DMS153 treated with DMSO at 0.1 percent for 48 hours (cell line): ENCODE results near the gene CYCS.
"Not testable (repeated sequence)": the region's sequence is repeated elsewhere in the genome, so short reads cannot be mapped to it uniquely, and the experiment has no call there.

Experiments
- DNase-seq: peaks from one replicate; lab custom pipeline; 2025; ENCODE audit not compliant: unreplicated experiment; lab: John Stamatoyannopoulos, UW

Gene CYCS

GRCh38 chr7:25119102-25119501 lies 6.0 kb downstream of the CYCS start:
- DNase-seq: no peak

DNA sequence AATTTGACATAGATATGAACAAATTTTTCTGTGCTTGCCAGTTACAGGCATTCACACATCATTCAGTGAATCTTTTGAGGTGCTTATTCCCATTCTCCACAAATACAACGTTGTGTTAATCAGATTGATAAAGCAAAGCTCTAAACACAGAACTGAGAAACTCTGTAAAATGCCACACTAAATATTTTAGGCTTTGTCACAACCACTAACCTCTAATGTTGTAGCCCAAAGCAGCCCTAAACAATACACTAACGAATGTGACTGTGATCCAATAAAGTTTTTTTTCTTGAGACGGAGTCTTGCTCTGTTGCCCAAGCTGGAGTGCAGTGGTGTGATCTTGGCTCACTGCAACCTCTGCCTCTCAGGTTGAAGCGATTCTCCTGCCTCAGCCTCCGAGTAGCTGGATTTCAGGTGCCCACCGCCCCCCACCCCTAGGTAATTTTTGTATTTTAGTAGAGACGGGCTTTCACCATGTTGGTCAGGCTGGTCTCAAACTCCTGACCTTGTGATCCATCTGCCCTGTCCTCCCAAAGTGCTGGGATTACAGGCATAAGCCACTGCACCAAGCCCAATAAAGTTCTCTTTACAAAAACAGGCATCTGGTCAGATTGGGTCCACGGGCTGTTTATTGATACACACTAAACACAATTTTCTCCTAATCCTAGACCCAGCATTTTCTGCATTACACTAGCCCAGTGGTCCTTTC lies 6.9 kb downstream of the CYCS start:
- DNase-seq: no peak

DNA sequence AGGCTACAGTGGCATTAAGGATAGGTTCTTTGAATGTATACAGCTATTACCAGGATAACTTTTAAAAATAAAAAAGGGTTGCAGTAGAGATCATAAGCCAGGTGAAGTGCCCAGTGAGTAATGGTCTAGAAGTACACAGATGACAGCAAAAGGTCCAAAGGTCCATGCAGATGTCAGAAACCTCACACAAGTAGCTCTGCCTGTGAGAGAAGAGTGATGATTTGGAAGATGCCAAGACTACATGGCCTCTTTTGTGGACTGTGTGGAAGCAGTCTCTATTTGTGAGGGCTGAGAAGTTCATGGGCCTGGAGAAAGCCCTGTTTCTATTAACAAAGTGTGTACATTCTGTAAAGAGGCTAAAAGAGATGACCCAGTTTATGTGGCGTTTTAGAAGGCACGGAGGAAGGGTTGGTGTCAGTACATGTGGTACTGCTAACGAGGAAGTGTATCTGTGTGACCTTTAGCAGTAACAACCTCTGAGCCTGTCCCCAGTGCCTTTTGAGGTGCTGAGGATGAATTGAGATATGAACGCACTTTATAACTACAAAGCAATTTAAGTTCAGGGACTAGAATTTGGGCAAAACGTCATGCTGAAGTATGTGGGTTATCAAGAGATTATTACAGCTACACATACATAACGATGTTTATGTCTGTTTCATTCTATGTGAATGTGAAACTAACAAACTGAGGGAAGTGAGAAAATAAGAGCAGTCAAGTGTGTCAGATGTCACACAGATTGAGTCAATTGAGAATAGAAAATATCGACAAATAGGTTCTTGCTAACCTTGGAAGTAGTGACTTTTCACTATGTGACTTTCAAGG lies 7.6 kb downstream of the CYCS start:
- no peak for DNase-seq

- no peak for DNase-seq
Observed at GRCh38 chr7:25116621-25117020, 8.4 kb downstream of the CYCS start.

DNA sequence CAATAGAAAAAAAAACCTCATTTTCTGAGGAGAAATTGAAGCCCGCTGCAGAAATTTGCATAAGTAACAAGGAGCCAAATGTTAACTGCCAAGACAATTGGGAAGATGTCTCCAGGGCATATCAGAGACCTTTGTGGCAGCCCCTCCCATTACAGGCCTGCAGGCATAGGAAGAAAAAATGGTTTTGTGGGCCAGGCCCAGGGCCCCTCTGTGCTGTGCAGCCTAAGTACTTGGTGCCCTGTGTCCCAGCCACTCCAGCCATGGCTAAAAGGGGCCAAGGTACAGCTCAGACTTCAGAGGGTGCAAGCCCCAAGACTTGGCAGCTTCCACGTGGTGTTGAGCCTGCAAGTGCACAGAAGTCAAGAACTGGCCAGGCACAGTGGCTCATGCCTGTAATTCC lies 14.5 kb downstream of the CYCS start:
- DNase-seq: not testable (repeated sequence)

- DNase-seq: no peak
Observed at GRCh38 chr7:25109276-25109675, 15.8 kb downstream of the CYCS start.

GRCh38 chr7:25105911-25106310 lies 19.1 kb downstream of the CYCS start:
- DNase-seq: no peak

DNA sequence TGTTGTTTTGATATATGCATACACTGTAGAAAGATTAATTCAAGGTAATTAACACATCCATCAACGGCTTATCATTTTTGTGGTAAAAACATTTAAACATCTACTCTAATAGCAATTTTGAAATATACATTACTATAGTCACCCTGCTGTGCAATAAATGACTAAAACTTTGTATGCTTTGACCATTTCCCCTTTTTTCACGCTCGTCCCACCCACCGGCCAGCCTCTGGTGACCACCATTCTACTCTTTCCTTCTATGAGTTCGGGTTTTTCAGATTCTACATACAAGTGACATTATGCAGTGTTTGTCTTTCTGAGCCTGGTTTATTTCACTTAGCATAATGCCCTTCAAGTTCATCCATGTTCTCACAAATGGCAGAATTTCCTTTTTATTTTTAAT lies 21.3 kb downstream of the CYCS start:
- no peak for DNase-seq

GRCh38 chr7:25101817-25102216 lies 23.2 kb downstream of the CYCS start:
- DNase-seq: no peak

DNA sequence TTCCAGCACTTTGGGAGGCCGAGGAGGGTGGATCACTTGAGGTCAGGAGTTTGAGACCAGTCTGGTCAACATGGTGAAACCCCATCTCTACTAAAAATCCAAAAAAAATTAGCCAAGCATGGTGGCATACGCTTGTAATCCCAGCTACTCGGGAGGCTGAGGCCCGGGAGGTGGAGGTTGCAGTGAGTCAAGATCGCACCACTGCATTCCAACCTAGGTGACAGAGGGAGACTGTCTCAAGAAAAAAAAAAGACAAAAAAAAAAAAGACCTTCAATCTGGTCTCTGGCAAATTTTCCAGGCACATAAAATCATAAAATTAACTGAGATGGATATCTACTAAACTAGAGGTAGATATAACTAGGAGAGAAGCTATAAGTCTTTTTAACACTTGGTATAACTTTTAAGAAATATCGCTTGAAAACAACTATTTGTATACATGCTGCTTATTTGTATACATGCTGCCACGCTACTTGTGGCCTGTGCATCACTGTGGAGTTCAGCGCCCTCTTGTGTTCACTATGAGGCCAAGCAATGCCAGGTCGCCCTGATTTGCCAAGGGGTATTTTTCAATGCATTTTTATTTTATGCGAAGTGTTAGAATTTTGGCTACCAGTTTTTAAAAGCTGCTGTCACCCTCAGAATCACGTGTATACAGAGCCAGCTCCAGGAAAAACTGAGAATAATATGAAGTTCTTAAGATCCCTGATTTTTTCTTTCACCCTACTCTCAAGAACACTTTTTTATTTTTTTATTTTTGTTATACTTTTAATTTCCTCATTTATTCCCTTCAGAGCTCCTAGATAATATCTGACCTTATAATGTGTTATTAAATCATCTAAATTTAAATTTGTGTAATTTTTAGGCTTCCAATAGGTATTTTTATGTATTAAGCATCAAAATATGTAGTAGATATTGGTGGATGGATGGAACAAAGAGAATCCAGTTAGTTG lies 26.7 kb downstream of the CYCS start:
- DNase-seq: peak; percentile 59

DNA sequence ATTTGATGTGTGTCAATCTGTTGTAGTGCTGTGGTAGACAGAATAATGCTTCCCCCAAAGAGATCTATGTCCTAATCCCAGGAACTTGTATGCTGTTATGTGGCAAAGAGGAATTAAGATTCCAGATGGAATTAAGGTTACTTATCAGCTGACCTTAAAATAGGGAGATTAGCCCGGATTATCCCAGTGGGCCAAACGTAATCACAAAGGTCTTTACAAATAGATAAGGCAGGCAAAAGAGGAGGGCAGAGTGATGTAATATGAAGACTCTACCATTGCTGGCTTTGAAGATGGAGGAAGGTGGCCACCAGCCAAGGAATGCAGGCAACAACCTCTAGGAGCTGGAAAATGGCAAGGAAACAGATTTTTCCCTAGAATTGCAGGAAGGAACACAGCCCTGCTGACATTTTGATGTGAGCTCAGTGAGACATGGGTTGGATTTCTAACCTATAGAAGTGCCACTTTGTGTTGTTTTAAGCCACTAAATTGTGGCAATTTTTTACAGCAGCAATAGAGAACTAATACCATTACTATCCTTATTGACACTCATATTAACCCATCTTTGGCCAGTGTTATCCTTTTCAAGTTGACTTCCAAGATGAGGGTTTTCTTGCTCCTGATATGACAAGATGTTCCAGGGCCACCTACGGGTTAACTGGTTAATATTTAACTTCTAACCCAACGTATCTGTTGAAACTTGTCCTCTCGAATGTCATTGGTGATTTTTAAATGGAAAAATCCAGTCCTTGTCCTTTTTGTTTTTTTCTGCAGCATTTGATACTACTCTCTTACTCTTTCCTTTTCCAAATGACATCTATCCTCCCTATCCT lies 29.3 kb downstream of the CYCS start:
- DNase-seq: no peak

- peak; percentile 32 for DNase-seq
Observed at GRCh38 chr7:25093268-25093826, 31.7 kb downstream of the CYCS start.

- no peak for DNase-seq
Observed at GRCh38 chr7:25091779-25092178, 33.3 kb downstream of the CYCS start.

DNA sequence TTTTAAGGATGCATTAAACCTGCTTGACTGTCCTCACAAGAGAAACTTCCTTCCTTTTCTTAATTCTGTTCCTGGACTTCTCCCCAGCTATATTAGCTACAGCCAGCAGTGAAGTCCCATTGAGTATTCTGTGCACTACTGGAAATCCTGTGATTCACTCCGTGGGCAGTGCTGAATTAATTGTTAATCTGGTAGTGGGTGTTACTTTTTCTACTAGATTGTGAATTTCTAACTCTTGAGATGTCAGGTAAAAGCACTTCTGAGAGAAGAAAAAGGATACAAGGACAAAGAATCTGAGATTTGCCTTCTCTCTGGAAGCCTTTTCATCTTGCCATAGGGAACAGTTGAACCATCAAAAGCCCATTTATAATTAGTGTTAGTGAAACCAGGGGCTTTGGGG lies 33.9 kb downstream of the CYCS start:
- no peak for DNase-seq

- no peak for DNase-seq
Observed at GRCh38 chr7:25090374-25090773, 34.7 kb downstream of the CYCS start.

DNA sequence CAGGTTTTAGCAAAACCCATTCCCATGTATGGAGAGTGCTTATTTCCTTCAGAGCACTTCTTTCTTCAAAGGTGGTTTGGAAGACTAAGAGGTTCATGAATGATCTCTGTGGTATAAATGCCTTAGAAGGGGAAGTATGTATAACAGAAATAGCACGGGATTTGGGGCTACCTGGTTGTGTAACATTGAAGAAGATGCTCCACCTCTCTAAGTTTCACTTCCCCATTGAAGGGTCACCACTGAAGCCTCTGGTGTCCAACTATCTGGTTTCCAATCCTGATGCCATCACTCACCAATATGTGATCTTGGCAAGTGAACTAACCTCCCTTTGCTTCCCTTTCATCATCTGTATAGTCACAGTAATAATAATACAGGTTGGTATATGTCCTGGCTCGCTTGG lies 37.2 kb downstream of the CYCS start:
- no peak for DNase-seq

- DNase-seq: no peak
Observed at GRCh38 chr7:25084821-25085220, 40.2 kb downstream of the CYCS start.

DNA sequence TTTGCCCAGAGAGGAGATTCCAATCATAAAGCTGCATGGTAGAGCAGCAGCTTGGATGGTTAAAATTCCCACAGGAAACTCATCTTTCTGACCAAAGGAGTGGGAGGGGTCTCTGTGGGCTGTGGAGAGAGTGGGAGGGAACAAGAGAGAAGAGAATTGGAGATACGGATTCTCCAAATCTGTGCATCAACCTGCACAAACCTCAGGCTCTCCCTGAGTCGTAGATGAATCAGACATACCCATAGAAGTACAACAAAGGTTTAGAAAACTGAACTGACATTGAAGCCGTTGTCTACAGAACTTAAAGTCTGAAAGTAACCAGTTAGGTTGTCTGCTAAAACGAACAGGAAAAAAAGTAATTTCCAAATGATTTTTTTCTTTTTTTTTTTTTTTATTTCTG lies 41.9 kb downstream of the CYCS start:
- DNase-seq: no peak

GRCh38 chr7:25082041-25082440 lies 43.0 kb downstream of the CYCS start:
- not testable (repeated sequence) for DNase-seq

GRCh38 chr7:25077096-25077495 lies 48.0 kb downstream of the CYCS start:
- DNase-seq: no peak
